DMS79 (cell line): ENCODE results near the gene CDH4.

ENCODE experiments used
- DNase-seq: peaks from one replicate; lab custom pipeline; 2025; lab: John Stamatoyannopoulos, UW

The CDH4 gene

DNA sequence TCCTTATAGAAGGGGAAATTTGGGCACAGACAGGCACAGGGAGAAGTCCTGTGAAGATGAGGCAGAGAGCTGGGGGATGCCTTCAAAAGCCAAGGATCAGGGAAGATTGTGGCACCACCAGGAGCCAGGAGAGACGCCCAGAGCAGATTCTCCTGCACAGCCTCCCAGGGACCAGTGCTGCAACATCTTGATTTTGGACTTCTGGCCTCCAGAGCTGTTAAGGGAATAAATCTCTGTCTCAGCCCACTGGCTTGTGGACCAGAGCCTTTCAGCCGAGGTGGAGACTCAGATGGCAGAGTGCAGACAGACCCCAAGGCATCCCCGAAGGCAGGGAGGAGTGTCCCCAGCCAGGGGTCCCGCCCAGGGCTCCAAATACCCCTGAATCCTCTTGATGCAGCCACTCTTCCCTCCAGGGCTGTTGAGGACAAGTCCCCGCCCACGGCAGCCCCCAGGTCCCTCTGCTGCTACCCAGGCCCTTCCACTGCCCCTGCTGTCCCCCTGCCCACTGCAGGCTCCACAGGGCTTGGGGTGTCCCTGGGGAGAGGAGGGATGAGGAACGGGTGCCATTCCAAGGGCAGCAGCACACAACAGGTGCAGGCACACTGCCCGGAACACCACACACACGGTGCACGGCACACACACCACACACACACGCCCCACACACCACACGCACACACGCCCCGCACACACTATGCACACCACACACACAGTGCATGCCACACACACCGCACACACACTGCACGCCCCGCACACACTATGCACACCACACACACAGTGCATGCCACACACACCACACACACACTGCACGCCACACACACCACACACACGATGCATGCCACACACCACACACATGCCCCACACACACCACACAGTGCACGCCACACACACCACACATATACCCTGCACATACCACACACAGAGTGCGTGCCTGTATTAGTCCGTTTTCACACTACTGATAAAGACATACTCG lies 502.2 kb downstream of the CDH4 start:
- DNase-seq, result no peak

DNA sequence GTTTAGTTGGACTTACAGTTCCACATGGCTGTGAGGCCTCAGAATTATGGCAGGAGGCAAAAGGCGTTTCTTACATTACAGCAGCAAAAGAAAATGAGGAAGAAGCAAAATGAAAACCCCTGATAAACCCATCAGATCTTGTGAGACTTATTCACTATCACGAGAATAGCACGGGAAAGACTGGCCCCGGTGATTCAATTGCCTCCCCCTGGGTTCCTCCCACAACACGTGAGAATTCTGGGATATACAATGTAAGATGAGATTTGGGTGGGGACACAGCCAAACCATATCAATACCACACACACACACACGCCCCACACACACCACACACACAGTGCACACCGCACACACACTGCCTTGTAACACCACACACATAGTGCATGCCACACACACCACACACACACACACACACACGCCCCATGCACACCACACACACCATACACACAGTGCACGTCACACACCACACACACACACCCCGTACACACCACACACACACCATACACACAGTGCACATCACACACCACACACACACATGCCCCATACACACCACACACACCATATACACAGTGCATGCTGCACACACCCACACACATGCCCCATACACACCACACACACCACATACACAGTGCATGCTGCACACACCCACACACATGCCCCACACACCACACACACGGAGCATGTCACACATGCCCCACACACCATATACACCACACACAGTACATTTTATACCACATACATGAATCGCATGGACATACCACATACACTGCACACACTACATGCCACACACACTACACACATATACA lies 503.1 kb downstream of the CDH4 start:
- no peak for DNase-seq

DNA sequence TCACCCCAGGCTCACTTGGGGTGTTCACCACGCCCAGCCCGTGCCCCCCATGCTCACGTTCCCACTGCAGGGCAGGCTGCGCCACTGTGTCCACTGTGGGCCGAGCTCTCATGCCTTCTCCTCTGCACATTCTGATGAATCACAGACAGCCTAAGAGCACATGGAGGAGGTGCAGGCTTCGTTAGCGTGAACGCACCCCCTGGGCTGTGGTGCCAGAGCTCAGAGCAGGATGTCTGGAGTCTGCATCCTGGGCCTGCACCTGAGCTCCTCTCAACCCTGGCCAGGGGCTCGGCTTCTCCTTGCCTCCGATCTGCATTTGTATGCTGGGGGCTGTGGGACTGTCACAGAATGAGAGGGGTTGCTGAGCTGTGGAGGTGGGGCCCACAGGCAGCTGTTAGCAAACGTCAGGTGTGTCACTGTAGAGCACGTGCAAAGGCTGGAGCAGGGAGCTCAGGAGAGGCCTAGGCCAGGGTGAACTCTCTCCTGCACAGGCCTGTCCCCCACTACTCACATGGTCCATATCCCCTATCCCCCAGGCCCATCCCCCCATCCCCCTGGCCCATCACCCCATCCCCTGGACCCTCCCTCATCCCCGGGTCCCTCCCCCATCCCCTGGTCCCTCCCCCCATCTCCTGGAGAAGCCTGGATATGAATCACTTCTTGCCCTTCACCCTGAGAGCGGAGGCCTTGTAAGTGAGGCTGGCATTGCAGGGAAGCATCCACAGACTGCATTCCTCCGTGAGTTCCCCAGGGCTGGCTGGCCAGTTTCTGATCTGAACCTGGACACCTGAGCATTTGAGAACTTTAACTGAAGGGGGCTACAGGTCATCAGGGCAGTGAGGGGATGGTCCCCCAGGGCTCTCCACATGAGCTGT lies 504.1 kb downstream of the CDH4 start:
- no peak for DNase-seq

DNA sequence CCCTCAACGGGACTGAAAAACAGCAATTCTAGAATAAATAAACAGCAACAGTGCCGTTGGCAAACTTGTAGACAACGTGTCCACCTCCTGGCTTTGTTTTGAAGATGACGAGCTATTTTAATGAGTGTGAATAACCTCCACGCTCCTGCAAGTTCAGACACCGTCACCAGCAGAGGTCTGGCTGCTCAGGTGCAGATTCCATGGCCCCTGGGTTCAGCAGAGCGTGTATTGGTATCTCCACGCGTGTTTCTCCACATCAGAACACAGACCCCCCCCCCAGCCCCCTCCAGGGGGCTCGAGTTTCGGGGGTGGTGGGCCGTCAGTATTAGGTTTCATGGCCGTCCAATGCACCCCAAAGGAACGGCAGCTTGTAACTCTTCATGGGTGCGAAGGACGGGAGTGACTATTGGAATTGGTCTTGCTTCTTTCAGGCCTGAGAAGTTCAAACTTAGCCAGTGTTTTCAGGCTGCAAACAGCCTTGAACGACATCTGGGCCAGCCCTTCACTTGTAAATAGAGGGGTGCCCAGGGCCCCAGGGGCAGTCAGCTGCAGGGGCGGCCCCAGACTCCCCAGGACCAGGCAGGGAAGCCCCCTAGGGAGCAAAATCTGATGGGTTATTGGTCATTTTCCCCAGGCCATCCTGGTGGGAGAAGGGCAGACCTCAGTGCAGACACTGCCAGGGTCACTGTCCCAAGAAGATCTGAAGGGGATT lies 505.1 kb downstream of the CDH4 start:
- no peak for DNase-seq

DNA sequence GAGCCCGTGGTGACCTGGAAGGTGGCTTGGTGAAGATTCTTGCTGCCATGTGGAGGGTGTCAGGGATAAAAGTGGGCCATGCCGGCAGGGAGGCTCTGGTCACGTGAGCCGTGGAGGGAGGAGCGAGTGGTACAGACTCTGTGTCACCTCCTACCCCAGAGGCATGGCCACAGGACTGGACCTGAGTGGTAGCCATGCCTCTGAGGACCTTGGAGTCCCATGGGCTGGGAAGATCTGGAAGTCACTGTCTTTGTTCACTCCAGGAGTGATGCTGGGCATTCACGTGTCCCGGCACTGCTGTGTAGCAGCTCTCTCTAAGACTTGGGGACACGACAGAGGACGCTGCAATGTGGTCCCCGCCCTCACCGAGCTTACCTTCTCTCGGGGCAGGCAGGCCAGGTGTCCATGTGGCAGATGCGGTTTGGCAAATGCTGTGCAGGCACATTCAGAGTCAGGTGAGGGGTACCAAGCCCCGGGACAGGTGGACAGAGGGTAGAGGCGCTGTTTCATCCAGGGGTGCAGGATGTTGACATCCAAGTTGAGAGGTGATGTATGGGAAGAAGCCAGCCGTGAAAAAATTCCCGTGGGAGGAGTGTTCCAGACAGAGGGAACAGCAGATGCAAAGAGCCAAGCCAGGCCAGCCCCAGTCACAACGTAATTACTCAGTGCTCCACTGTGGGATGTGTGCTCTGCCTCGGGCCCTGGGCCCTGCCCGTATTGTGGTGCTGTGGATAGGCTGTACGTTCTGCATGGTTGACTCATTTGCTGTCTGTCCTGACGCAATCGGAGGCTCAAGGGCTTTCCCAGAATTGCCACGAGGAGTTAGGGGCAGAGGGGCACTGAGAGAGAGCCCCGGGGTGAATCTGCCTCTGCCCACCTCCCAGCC lies 505.9 kb downstream of the CDH4 start:
- no peak for DNase-seq

DNA sequence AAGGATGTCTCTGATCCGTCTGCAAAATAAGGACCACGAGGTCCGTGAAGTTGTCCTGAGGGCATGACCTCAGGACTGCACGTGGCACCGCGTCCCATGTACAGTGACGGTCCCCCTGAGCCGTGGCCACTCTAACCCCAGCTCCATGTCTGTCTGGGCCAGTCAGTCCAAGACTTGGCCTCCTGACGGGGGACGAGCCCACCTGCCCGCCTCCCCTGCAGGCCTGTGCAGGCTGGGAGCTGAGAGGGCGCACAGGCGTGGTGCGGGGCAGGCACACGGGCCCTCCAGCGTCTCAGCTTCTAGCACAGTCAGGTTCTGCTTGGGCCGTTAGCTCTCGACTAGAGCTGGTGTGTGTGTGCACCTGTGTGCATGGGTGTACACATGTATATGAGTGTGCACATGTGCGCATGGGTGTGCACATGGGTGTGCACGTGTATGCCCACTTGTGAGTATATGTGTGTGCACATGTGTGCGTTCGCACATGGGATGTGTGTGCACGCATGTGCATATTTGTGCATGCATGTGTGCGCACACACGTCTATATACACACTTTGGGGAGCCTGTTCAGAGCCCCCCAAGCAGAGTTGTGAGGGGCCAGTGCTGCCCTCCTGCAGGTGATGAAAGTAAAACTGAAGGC lies 506.6 kb downstream of the CDH4 start:
- DNase-seq, result no peak

DNA sequence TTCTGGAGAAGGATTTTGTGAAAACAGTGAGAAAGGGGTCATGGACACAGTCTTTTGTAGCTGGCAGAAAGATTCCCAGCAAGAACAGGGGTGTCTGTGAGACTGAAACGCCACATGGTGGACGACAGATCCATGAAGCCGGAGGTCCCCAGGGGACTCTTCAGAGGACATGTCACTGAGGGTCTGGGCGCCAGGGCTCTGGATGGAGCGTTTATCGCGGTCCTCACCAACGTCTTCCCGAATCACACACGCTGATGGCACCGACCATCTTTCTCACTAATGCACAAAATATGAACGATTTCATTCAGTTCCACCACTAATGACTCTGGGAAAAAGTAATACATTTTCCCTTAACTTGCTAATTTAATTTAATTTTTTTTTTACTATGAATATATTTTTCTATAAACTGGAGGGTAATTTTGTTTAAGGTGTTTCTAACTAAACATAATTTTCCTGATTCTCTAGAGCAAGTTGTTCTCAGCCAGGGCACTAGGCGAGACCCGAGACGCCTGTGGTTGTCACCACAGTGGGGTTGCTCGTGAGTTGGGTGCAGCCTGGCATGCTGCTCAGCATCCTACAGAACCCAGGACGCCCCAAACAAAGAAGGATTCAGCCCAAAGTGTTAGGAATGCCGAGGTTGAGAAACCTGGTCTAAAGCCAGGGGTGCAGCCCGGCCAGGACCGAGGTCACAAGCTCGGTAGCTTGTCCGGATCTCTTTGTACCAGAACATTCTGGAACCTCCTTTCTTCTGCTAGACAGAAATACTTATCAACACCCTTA lies 507.4 kb downstream of the CDH4 start:
- DNase-seq, result no peak

DNA sequence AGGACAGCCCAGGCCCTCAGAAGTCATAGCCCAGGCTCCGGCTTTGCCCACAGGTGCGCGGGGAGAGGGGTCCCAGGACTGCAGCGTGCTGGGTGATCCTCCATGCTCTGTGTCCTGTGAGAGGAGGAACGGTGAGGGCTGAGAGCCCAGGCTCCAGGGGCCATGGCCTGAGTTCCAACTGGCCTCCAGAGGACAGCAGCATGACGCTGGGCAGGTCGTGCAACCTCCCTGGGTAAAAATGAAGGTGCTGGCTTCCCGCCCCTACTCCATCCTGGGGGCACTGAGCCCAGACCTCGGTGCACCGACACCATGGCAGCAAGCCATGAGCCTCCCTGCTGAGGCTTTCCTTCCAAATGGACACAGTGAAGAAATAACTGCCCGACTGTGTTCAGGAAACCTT lies 508.3 kb downstream of the CDH4 start:
- DNase-seq, result no peak

DNA sequence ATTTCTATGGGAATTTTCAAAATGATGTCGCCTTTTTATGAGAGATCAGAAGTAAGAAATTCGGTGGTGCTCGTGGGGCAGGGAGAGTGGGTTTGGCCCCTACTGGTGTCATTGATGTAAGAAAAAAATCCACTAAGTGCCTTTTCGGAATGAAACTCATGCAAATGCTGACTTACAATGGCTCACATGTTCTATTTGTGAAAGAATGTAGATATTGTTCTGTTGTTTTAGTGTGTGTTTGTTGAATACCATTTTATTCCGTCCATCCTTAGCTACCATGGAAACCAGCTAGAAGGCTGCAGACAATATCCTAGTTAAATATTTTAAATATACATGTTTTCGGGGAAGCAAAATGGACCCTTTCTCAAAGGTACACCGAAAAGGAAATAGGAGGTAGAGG lies 508.7 kb downstream of the CDH4 start:
- DNase-seq, result no peak

DNA sequence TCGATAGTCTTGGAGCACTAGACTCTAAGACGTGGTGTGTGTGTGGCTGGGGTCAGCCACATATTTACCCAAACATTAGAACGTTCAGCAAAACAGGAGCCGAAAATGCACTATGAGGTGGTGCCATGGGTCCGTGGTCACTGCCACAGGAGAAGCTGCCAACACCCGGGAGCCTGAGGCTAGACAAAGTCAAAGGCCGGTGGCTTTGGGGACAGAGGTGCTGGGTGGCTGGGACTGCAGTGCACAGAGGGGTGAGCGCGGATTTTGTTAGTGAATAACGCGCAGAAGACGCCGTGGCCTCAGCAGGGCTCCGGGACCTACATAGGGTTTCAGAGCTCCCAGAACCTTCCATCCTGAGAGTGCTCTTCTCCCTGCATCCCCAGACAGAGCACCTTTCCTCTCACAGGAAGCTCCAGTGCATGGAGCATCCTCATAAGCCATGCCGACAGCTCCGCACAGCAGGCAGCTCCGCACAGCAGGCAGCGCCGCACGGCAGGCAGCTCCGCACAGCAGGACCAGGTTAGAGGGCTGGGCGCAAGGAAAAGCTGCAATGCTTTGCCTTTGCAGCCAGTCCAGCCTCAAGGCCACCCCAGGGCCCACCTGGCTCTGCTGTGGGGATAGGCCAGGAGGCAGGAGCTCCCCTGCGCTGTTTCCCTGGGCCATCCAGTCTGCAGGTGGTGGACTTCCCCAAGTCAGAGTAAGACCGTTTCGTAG lies 509.5 kb downstream of the CDH4 start:
- no peak for DNase-seq

DNA sequence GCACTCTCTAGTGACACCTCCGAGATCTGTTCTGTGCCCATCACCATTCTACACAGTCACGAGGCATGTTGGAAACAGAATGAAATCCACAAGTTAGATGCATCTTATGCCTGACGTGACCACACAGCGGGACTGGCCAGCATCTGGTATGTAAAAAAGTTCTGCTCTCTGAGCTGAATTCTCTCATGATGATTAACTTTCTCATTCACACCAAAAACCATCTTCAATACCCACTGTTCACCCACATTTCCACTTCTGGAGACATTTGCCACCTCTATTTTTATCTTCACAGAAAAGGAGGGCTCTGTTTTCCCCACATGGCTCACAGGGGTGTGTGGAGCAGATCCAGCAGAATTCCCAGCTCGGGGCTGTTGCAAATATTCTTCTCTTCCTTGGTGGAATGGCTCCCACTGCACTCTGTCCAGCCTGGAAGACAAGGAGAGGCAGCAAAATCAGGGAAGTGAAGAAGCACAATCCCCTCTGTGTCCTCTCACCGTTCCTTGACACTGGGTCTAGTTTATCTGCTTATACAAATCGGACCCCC lies 510.2 kb downstream of the CDH4 start:
- DNase-seq, result no peak

DNA sequence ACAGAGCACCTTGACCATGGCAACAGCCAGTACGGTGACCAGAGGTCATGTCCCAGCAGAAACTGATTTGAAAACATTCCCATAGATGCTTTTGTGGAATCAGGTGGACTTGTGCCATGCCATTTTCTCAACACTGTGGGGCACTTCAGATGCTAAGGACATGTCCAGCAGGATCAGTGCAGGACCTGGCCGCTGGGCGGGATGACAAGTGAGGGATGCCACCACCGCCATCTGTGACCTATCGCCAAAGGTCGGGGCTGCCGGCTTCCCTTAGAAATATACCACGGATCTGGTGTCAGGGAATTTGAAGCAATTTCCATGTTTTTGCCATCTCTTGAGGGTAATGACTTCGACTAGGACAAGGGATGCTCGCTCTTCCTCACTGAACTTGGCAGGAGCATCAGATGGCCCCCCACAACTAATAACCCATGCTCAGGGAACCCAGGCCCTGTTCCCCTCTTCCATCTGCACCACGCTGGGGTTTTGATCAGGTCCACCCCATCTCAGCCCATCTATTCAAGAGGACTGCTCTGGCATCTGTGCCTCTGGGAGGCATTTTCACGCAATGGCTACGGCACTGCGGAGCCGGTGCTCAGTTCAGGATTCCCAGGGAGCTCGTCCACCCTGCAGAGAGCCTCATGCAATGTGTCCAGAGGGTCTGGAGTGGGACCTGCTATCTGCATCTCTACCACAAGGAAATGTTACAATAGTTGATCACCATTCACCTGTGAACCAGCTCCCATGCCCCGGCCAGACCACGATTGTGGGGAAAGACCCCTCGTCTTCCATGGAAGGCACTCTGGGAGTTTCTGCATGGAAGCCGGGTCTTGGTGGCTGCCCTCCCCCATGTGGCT lies 511.1 kb downstream of the CDH4 start:
- DNase-seq, result no peak

DNA sequence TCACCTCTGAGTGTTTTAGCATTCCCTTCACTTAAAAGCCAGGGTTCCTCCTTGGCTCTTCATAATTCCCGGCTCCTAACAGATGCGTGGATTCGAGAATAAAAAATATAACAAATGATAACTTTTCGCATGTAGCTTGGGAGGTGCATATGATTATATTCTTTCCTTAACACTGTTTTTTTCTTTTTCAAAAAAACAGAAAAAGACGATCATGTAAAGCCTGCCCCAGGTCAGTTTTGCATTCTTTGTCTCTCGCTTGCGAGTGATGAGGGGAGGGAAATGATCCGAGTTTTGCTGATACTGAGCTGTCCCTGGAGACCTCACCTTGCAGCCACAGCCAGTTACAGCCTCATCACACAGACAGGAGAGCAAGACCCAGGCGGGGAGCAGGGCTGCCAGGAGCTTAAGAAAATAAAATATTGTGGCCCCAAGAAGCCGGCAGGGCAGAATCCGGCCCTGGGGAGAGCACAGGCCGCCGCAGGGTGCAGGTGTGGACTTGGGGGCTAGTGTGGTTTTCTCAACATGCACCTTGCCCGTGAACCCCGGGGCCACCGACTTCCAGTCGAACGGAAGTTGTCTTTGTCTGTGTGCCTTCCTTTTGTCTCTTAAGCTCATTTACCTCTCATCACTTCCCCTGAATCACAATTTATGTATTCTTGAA lies 511.8 kb downstream of the CDH4 start:
- no peak for DNase-seq

DNA sequence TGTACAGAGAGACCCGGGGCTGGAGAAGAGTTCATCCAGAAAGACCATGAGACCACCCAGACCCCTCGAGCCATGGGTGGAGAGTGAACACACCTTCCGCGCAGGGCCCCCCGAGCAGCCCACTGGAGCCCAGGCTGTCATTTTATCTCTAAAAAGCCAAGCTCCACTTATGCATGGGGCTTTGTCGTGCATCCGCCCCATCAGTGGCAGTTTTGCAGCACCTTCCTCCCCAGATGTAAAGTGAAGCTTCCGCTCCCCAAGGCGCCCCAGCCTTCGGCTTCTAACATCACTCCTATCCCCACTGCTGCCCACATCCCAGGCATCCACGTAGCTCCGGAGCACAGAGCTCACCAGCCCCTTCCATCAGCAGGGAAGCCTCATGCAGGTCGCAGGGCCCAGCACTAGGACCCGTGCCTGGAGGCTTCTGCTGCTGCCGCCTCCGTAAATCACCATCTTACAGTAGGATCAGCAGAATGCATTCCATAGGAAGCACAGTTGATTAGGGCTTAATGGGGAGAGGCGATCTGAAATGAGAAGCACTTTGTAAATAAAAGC lies 512.5 kb downstream of the CDH4 start:
- no peak for DNase-seq

DNA sequence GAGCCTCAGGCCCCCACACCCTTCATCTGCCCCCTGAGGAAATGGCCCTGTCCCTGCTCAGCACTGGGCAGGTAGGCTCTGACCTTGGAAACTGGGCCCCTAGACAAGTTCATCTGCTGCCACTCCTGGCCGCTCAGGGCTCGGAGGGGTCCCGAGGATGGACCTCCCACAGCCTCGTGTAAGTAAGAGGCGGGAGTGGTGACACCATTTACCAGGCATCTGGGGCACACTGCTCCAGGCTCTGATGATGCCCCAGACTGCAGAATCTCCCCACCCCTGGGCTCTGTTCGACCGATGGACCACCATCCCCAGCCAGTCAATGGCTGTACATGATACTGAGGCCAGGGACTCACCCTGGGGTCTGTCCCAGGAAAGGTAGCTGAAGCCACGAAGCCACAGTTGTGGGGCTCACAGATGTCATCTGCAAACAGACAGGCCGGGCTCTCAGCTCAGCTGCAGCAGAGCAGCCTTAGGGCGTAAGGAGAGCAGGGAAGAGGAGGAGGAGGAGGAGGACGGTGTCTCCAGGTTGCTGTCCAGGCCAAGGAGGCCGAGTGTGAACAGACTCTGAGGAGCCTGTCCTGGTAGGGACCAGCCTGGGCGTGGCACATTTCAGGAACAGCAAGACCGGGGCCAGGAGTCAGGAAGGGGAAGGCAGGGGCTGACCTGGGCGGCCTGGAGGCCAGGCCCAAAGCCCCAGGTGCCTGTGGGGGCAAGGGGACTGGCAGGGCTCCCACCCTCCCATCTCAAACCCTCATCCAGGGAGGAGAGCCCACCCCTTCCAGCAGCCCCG lies 513.2 kb downstream of the CDH4 start:
- DNase-seq, result no peak
